GM23338 (cell line): ENCODE measurements around the gene TMEM37. TPM values are rescaled to one million over a fixed set of nuclear protein-coding genes. Genes with fewer than 3 reads are reported as not detected.

ENCODE experiments used
- ATAC-seq: fragments of 200-7000 bp; cut with Tn5 transposase; 3 replicates; pipeline ENCODE4 v1.9.1; 2020
- DNase-seq: peaks from one replicate; pipeline ENCODE4 v3.0.0-alpha.2; 2015; ENCODE audit warnings: low spot score
- H2AFZ ChIP-seq: fragments of 200-600 bp; sonication (generic); 2 replicates; pipeline ENCODE4 v1.8.0; 2016; ENCODE audit warnings: antibody characterized with exemption, mild to moderate bottlenecking, moderate library complexity
- H3F3A ChIP-seq: fragments of 200-600 bp; sonication (generic); replicated peaks from 2 replicates; pipeline ENCODE4 v1.8.0; 2017; ENCODE audit warnings: antibody characterized with exemption, mixed run types, low read depth
- H3K27ac ChIP-seq: fragments of 200-600 bp; sonication (generic); 2 replicates; pipeline ENCODE4 v1.6.1; 2016; ENCODE audit warnings: low read depth
- H3K27me3 ChIP-seq: fragments of 200-600 bp; sonication (generic); 2 replicates; pipeline ENCODE4 v1.8.0; 2016; ENCODE audit warnings: mild to moderate bottlenecking, mixed run types, moderate library complexity; ENCODE audit not compliant: insufficient read depth
- H3K36me3 ChIP-seq: fragments of 200-600 bp; sonication (generic); 2 replicates; pipeline ENCODE4 v1.8.0; 2016; ENCODE audit warnings: mild to moderate bottlenecking; ENCODE audit not compliant: insufficient read depth
- H3K4me1 ChIP-seq: fragments of 200-600 bp; sonication (generic); 2 replicates; pipeline ENCODE4 v1.8.0; 2016; ENCODE audit warnings: mild to moderate bottlenecking, moderate library complexity; ENCODE audit not compliant: insufficient read depth
- H3K4me2 ChIP-seq: fragments of 200-600 bp; sonication (generic); 2 replicates; pipeline ENCODE4 v1.7.1; 2017; ENCODE audit warnings: mixed run types
- H3K4me3 ChIP-seq: fragments of 200-600 bp; sonication (generic); 2 replicates; pipeline ENCODE4 v1.6.1; 2016; ENCODE audit warnings: mixed run types
- H3K79me2 ChIP-seq: fragments of 200-600 bp; sonication (generic); replicated peaks from 2 replicates; pipeline ENCODE4 v1.8.0; 2017; ENCODE audit warnings: mild to moderate bottlenecking; ENCODE audit not compliant: insufficient read depth
- H3K9me2 ChIP-seq: fragments of 200-600 bp; sonication (generic); 2 replicates; pipeline ENCODE4 v1.8.0; 2017; ENCODE audit not compliant: insufficient read depth
- H4K20me1 ChIP-seq: fragments of 200-600 bp; sonication (generic); replicated peaks from 2 replicates; pipeline ENCODE4 v1.8.0; 2017; ENCODE audit warnings: mild to moderate bottlenecking; ENCODE audit not compliant: insufficient read depth
- H3K27ac Mint-ChIP-seq: 2 replicates; pipeline ENCODE4 v1.8.0; 2020; ENCODE audit warnings: inconsistent platforms, mild to moderate bottlenecking, moderate library complexity, mixed read lengths
- H3K27me3 Mint-ChIP-seq: 3 replicates; pipeline ENCODE4 v1.8.0; 2022; ENCODE audit warnings: low read depth, mild to moderate bottlenecking, moderate library complexity, mixed read lengths, inconsistent platforms; ENCODE audit not compliant: insufficient read depth, poor library complexity
- H3K36me3 Mint-ChIP-seq: 3 replicates; pipeline ENCODE4 v1.8.0; 2021; ENCODE audit warnings: low read depth, mild to moderate bottlenecking, inconsistent platforms, moderate library complexity, mixed read lengths
- H3K4me1 Mint-ChIP-seq: 3 replicates; pipeline ENCODE4 v1.8.0; 2020; ENCODE audit warnings: mild to moderate bottlenecking, inconsistent platforms, mixed read lengths
- H3K4me3 Mint-ChIP-seq: 3 replicates; pipeline ENCODE4 v1.8.0; 2021; ENCODE audit warnings: moderate library complexity, mild to moderate bottlenecking, inconsistent platforms, mixed read lengths
- H3K9me3 Mint-ChIP-seq: 3 replicates; pipeline ENCODE4 v1.8.0; 2020; ENCODE audit warnings: moderate library complexity, mild to moderate bottlenecking, inconsistent platforms, mixed read lengths
- CREB1 ChIP-seq: fragments of 250-450 bp; sonication (Bioruptor Pico); IDR thresholded peaks from 2 replicates; pipeline ENCODE4 v1.5.0; 2020; ENCODE audit warnings: low read depth, mild to moderate bottlenecking, moderate library complexity
- EZH2 ChIP-seq: fragments of 200-600 bp; sonication (generic); IDR thresholded peaks from one replicate; pipeline ENCODE4 v1.8.0; 2017; ENCODE audit warnings: antibody characterized with exemption, mild to moderate bottlenecking, low read depth; ENCODE audit not compliant: unreplicated experiment
- EZH2phosphoT487 ChIP-seq: fragments of 200-600 bp; sonication (generic); IDR thresholded peaks from one replicate; pipeline ENCODE4 v1.8.1; 2018; ENCODE audit warnings: antibody characterized with exemption; ENCODE audit not compliant: unreplicated experiment
- JUNB ChIP-seq: IDR thresholded peaks from one replicate; pipeline ENCODE4 v1.6.1; 2016; ENCODE audit warnings: antibody characterized with exemption; ENCODE audit not compliant: unreplicated experiment
- NANOG ChIP-seq: IDR thresholded peaks from 2 replicates; pipeline ENCODE4 v1.6.1; 2016; ENCODE audit warnings: antibody characterized with exemption, borderline replicate concordance
- POLR2AphosphoS5 ChIP-seq: IDR thresholded peaks from 2 replicates; pipeline ENCODE4 v1.6.1; 2016; ENCODE audit warnings: antibody characterized with exemption, low read depth
- STAT1 ChIP-seq: IDR thresholded peaks from one replicate; pipeline ENCODE4 v1.6.1; 2016; ENCODE audit warnings: antibody characterized with exemption; ENCODE audit not compliant: unreplicated experiment
- ZNF114 ChIP-seq: fragments of 250-450 bp; sonication (Bioruptor Pico); IDR thresholded peaks from 2 replicates; pipeline ENCODE4 v1.5.0; 2020; ENCODE audit warnings: mild to moderate bottlenecking, moderate library complexity
- ZNF331 ChIP-seq: fragments of 250-450 bp; sonication (Bioruptor Pico); IDR thresholded peaks from 2 replicates; pipeline ENCODE4 v1.5.0; 2020; ENCODE audit warnings: low read depth, mild to moderate bottlenecking, moderate library complexity
- polyA plus RNA-seq: library from polyadenylated mRNA; unstranded; fragments of >200 nt; fragmentation: Nextera tagmentation; extraction: Ambion mirVana; gene quantifications from 2 replicates; pipeline ENCODE4 v1.2.1, GENCODE V29; 2016
- total RNA-seq: library from RNA; depleted of rRNA; stranded (reverse); fragments of >200 nt; shearing (Covaris generic); gene quantifications from 2 replicates; pipeline ENCODE4 v1.2.3, GENCODE V29; 2014
- TF ChIP-seq, protein P1 (sequence below): IDR thresholded peaks from one replicate; pipeline ENCODE4 v1.6.1; 2018; ENCODE audit warnings: antibody characterized with exemption; ENCODE audit not compliant: unreplicated experiment
- TF ChIP-seq, protein P2 (sequence below): fragments of 250-450 bp; sonication (Bioruptor Pico); IDR thresholded peaks from 2 replicates; pipeline ENCODE4 v1.5.0; 2020; ENCODE audit warnings: mild to moderate bottlenecking, moderate library complexity
- TF ChIP-seq, protein P3 (sequence below): IDR thresholded peaks from 2 replicates; pipeline ENCODE4 v1.6.1; 2016; ENCODE audit warnings: antibody characterized with exemption
- TF ChIP-seq, protein P4 (sequence below), 2 experiments: fragments of 200-600 bp in 1 of 2; sonication (generic) in 1 of 2; conservative IDR thresholded peaks; 2 replicates each; pipeline versions ENCODE4 v1.5.1 to v1.6.1; 2016 to 2017; ENCODE audit warnings: antibody characterized with exemption in 2 of 2, low read depth in 2 of 2, mild to moderate bottlenecking in 2 of 2, moderate library complexity in 1 of 2

Gene TMEM37
- total and polyA plus RNA-seq, 2 experiments from 2014 or later = 8.6 to 8.8 TPM

DNA sequence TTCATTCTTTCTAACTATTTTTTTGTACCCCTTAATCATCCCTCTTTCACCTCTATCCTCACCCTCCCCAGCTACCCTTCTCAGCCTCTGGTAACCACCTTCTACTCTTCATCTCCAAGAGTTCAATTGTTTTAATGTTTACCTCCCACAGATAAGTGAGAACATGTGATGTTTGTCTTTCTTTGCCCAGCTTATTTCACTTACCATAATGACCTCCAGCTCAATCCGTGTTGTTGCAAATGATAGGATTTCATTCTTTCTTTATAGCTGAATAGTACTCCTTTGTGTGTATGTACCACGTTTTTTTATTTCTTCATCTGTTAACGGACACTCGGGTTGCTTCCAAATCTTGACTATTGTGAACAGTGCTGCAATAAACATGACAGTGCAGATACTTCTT lies 22.1 kb upstream of the TMEM37 start:
- peaks cover 7% of the 10 kb centered on the region; the same call in 1 of the 3 replicates for H3K4me1 Mint-ChIP-seq

More for the DNA sequence above, 22.1 kb upstream of the TMEM37 start:
- no peak overlapping the region for H3K27ac Mint-ChIP-seq
- TF ChIP-seq, protein P1, sequence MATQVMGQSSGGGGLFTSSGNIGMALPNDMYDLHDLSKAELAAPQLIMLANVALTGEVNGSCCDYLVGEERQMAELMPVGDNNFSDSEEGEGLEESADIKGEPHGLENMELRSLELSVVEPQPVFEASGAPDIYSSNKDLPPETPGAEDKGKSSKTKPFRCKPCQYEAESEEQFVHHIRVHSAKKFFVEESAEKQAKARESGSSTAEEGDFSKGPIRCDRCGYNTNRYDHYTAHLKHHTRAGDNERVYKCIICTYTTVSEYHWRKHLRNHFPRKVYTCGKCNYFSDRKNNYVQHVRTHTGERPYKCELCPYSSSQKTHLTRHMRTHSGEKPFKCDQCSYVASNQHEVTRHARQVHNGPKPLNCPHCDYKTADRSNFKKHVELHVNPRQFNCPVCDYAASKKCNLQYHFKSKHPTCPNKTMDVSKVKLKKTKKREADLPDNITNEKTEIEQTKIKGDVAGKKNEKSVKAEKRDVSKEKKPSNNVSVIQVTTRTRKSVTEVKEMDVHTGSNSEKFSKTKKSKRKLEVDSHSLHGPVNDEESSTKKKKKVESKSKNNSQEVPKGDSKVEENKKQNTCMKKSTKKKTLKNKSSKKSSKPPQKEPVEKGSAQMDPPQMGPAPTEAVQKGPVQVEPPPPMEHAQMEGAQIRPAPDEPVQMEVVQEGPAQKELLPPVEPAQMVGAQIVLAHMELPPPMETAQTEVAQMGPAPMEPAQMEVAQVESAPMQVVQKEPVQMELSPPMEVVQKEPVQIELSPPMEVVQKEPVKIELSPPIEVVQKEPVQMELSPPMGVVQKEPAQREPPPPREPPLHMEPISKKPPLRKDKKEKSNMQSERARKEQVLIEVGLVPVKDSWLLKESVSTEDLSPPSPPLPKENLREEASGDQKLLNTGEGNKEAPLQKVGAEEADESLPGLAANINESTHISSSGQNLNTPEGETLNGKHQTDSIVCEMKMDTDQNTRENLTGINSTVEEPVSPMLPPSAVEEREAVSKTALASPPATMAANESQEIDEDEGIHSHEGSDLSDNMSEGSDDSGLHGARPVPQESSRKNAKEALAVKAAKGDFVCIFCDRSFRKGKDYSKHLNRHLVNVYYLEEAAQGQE = no peak
- no peak for TF ChIP-seq NANOG
- TF ChIP-seq, protein P2, sequence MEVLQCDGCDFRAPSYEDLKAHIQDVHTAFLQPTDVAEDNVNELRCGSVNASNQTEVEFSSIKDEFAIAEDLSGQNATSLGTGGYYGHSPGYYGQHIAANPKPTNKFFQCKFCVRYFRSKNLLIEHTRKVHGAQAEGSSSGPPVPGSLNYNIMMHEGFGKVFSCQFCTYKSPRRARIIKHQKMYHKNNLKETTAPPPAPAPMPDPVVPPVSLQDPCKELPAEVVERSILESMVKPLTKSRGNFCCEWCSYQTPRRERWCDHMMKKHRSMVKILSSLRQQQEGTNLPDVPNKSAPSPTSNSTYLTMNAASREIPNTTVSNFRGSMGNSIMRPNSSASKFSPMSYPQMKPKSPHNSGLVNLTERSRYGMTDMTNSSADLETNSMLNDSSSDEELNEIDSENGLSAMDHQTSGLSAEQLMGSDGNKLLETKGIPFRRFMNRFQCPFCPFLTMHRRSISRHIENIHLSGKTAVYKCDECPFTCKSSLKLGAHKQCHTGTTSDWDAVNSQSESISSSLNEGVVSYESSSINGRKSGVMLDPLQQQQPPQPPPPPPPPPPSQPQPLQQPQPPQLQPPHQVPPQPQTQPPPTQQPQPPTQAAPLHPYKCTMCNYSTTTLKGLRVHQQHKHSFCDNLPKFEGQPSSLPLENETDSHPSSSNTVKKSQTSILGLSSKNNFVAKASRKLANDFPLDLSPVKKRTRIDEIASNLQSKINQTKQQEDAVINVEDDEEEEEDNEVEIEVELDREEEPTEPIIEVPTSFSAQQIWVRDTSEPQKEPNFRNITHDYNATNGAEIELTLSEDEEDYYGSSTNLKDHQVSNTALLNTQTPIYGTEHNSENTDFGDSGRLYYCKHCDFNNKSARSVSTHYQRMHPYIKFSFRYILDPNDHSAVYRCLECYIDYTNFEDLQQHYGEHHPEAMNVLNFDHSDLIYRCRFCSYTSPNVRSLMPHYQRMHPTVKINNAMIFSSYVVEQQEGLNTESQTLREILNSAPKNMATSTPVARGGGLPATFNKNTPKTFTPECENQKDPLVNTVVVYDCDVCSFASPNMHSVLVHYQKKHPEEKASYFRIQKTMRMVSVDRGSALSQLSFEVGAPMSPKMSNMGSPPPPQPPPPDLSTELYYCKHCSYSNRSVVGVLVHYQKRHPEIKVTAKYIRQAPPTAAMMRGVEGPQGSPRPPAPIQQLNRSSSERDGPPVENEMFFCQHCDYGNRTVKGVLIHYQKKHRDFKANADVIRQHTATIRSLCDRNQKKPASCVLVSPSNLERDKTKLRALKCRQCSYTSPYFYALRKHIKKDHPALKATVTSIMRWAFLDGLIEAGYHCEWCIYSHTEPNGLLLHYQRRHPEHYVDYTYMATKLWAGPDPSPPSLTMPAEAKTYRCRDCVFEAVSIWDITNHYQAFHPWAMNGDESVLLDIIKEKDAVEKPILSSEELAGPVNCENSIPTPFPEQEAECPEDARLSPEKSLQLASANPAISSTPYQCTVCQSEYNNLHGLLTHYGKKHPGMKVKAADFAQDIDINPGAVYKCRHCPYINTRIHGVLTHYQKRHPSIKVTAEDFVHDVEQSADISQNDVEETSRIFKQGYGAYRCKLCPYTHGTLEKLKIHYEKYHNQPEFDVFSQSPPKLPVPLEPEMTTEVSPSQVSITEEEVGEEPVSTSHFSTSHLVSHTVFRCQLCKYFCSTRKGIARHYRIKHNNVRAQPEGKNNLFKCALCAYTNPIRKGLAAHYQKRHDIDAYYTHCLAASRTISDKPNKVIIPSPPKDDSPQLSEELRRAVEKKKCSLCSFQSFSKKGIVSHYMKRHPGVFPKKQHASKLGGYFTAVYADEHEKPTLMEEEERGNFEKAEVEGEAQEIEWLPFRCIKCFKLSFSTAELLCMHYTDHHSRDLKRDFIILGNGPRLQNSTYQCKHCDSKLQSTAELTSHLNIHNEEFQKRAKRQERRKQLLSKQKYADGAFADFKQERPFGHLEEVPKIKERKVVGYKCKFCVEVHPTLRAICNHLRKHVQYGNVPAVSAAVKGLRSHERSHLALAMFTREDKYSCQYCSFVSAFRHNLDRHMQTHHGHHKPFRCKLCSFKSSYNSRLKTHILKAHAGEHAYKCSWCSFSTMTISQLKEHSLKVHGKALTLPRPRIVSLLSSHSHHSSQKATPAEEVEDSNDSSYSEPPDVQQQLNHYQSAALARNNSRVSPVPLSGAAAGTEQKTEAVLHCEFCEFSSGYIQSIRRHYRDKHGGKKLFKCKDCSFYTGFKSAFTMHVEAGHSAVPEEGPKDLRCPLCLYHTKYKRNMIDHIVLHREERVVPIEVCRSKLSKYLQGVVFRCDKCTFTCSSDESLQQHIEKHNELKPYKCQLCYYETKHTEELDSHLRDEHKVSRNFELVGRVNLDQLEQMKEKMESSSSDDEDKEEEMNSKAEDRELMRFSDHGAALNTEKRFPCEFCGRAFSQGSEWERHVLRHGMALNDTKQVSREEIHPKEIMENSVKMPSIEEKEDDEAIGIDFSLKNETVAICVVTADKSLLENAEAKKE (CRISPR knock-in tag) = no peak
- TF ChIP-seq CREB1 = no peak
- no peak for TF ChIP-seq JUNB
- TF ChIP-seq, protein P3, sequence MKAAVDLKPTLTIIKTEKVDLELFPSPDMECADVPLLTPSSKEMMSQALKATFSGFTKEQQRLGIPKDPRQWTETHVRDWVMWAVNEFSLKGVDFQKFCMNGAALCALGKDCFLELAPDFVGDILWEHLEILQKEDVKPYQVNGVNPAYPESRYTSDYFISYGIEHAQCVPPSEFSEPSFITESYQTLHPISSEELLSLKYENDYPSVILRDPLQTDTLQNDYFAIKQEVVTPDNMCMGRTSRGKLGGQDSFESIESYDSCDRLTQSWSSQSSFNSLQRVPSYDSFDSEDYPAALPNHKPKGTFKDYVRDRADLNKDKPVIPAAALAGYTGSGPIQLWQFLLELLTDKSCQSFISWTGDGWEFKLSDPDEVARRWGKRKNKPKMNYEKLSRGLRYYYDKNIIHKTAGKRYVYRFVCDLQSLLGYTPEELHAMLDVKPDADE = no peak
- TF ChIP-seq POLR2AphosphoS5 = no peak
- TF ChIP-seq EZH2phosphoT487 = no peak
- no peak for TF ChIP-seq ZNF331 (CRISPR knock-in tag)
- TF ChIP-seq, protein P4, sequence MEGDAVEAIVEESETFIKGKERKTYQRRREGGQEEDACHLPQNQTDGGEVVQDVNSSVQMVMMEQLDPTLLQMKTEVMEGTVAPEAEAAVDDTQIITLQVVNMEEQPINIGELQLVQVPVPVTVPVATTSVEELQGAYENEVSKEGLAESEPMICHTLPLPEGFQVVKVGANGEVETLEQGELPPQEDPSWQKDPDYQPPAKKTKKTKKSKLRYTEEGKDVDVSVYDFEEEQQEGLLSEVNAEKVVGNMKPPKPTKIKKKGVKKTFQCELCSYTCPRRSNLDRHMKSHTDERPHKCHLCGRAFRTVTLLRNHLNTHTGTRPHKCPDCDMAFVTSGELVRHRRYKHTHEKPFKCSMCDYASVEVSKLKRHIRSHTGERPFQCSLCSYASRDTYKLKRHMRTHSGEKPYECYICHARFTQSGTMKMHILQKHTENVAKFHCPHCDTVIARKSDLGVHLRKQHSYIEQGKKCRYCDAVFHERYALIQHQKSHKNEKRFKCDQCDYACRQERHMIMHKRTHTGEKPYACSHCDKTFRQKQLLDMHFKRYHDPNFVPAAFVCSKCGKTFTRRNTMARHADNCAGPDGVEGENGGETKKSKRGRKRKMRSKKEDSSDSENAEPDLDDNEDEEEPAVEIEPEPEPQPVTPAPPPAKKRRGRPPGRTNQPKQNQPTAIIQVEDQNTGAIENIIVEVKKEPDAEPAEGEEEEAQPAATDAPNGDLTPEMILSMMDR (conservative IDR thresholded peaks at IDR 0.05; ENCODE audit: low read depth in 2 of 2) = no peak
- no peak for TF ChIP-seq EZH2
- TF ChIP-seq STAT1 = no peak
- no peak for TF ChIP-seq ZNF114
- Histone ChIP-seq H4K20me1 (no peaks in the 10 kb centered on the region), H3F3A (no peaks in the 10 kb centered on the region), H3K4me1 (no peaks in the 10 kb centered on the region), H3K4me2 (no peak overlapping the region), H3K27me3 (no peaks in the 10 kb centered on the region), H3K36me3 (no peaks in the 10 kb centered on the region), H3K9me2 (no peaks in the 10 kb centered on the region), H3K79me2 (no peaks in the 10 kb centered on the region), H3K27ac (no peak overlapping the region), H3K4me3 (no peak overlapping the region), H2AFZ (no peak overlapping the region)
- no peak for DNase-seq
- H3K27me3 Mint-ChIP-seq = peaks cover 3% of the 10 kb centered on the region
- H3K9me3 Mint-ChIP-seq = peaks cover 3% of the 10 kb centered on the region; the same call in 2 of the 3 replicates
- no peaks in the 10 kb centered on the region for H3K36me3 Mint-ChIP-seq
- no peak for ATAC-seq
- H3K4me3 Mint-ChIP-seq = no peak overlapping the region
